Activated naive CD8-positive, alpha-beta T cell (primary cell): ENCODE measurements around the gene CRY1.
A peak's percentile ranks its signal among the peaks of the same experiment; 100 is the strongest.
"Not testable (repeated sequence)": the region's sequence is repeated elsewhere in the genome, so short reads cannot be mapped to it uniquely, and the experiment has no call there.

Source experiments
- H3K27ac Mint-ChIP-seq: one replicate; pipeline ENCODE4 v1.8.0; 2021; ENCODE audit warnings: mixed read lengths
- H3K27me3 Mint-ChIP-seq: one replicate; pipeline ENCODE4 v1.8.0; 2021; ENCODE audit warnings: mixed read lengths
- H3K36me3 Mint-ChIP-seq: one replicate; pipeline ENCODE4 v1.8.0; 2021; ENCODE audit warnings: mixed read lengths
- H3K4me1 Mint-ChIP-seq: one replicate; pipeline ENCODE4 v1.8.0; 2021; ENCODE audit warnings: low read depth, mixed read lengths
- H3K4me3 Mint-ChIP-seq: one replicate; pipeline ENCODE4 v1.8.0; 2021; ENCODE audit warnings: mild to moderate bottlenecking, mixed read lengths
- H3K9me3 Mint-ChIP-seq: one replicate; pipeline ENCODE4 v1.8.0; 2021; ENCODE audit warnings: low read depth, mixed read lengths

Gene CRY1

DNA sequence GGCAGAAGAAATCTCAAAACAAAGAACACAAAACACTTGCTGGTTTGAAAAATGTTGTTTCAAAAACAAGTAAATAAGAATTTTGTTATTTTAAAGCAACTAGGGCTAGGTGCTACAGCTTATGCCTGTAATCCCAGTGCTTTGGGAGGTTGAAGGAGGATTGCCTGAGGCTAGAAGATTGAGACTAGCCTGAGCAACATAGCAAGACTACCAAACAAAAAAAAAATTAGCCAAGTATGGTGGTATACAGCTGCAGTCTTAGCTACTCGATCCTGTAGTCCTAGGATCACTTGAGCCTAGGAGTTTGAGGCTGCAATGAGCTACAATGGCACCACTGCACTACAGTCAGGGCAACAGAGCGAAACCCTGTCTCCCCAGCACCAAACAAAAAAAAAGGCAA lies 73.8 kb downstream of the CRY1 start:
- Mint-ChIP-seq H3K4me3 (no peak overlapping the region), H3K4me1 (no peaks in the 10 kb centered on the region), H3K9me3 (no peaks in the 10 kb centered on the region), H3K27me3 (no peaks in the 10 kb centered on the region), H3K36me3 (peaks cover 27% of the 10 kb centered on the region), H3K27ac (no peak overlapping the region)

DNA sequence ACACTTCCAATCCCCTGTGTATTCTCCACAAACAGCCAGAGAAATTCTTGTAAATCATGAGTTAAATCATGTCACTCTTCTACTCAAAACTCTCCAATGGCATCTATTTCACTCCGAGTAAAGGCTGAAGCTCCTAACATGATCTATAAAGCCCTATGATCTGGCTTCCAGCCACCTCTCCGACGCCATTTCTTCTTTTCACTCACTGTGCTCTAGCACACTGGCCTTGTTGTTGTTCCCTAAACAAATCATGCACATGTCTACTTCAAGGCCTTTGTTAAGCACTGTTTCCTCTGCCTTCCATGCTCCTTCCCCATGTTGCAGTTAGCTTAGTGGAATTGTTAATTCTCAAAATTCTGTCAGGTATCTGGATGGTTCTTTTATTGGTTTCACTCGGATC lies 76.3 kb downstream of the CRY1 start:
- Mint-ChIP-seq H3K36me3 (peaks cover 30% of the 10 kb centered on the region), H3K4me3 (no peak overlapping the region), H3K27ac (no peak overlapping the region), H3K9me3 (no peaks in the 10 kb centered on the region), H3K27me3 (no peaks in the 10 kb centered on the region), H3K4me1 (no peaks in the 10 kb centered on the region)

DNA sequence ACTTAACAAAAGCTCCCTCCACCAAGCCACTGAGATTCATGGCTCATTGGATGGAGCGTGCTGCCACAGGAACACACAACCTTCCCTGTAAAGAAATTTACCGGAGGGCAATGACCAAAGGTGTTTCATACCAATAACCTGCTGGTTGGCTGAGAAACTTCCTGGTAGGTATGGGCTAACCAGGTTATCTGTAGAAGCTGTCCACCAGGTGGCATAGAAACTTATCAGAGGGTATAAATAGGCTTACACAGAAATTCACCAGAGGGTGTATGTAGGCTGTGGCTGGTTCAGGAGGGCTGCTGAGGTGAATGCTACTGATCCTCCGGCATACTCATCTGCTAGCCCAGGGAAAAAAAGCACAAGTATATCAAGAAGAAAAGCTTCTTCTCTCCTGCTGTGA lies 79.3 kb downstream of the CRY1 start:
- no peak overlapping the region for H3K4me3 Mint-ChIP-seq
- H3K27me3 Mint-ChIP-seq, result no peaks in the 10 kb centered on the region
- H3K9me3 Mint-ChIP-seq, result no peaks in the 10 kb centered on the region
- no peaks in the 10 kb centered on the region for H3K4me1 Mint-ChIP-seq
- peaks cover 23% of the 10 kb centered on the region for H3K36me3 Mint-ChIP-seq
- no peak overlapping the region for H3K27ac Mint-ChIP-seq

DNA sequence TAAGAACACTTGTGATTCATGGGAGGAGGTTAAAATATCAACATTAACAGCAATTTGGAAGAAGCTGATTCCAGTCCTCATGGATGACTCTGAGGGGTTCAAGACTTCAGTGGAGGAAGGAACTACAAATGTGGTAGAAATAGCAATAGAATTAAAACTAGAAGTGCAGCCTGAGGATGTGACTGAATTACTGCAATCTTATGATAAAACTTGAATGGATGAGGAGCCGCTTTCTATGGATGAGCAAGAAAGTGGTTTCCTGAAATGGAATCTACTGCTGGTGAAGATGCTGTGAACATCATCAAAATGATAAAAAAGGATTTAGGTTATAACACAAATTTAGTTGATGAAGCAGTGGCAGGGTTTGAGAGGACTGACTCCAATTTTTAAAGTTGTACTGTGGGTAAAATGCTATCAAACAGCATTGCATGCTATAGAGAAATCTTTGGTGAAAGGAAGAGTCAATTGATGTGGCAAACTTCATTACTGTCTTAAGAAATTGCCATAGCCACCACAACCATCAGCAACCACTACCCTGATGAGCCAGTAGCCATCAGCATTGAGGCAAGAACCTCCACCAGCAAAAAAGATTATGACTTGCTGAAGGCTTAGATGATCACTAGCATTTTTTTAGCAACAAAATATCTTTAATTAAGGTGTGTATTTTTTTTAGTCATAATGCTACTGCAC lies 80.5 kb downstream of the CRY1 start:
- Mint-ChIP-seq H3K4me1 (no peaks in the 10 kb centered on the region), H3K9me3 (no peaks in the 10 kb centered on the region), H3K4me3 (no peak overlapping the region)

DNA sequence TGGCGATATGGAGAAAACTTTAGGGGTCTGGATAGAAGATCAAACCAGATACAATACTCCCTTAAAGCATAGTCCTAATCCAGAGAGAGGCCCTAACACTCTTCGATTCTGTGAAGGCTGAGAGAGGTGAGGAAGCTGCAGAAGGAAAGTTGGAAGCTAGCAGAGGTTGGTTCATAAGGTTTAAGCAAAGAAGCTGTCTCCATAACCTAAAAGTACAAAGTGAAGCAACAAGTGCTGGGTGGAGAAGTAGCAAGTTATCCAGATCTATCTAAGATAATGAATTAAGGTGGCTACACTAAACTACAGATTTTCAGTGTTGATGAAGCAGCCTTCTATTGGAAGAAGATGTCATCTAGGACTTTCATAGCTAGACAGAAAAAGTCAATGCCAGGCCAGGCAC lies 81.8 kb downstream of the CRY1 start:
- no peaks in the 10 kb centered on the region for H3K27me3 Mint-ChIP-seq
- no peak overlapping the region for H3K4me3 Mint-ChIP-seq
- peaks cover 15% of the 10 kb centered on the region for H3K36me3 Mint-ChIP-seq
- no peaks in the 10 kb centered on the region for H3K9me3 Mint-ChIP-seq
- H3K27ac Mint-ChIP-seq, result no peak overlapping the region
- no peaks in the 10 kb centered on the region for H3K4me1 Mint-ChIP-seq

More for the DNA sequence above, 80.5 kb downstream of the CRY1 start:
- H3K27me3 Mint-ChIP-seq, result no peaks in the 10 kb centered on the region
- no peak overlapping the region for H3K27ac Mint-ChIP-seq
- peaks cover 25% of the 10 kb centered on the region for H3K36me3 Mint-ChIP-seq

DNA sequence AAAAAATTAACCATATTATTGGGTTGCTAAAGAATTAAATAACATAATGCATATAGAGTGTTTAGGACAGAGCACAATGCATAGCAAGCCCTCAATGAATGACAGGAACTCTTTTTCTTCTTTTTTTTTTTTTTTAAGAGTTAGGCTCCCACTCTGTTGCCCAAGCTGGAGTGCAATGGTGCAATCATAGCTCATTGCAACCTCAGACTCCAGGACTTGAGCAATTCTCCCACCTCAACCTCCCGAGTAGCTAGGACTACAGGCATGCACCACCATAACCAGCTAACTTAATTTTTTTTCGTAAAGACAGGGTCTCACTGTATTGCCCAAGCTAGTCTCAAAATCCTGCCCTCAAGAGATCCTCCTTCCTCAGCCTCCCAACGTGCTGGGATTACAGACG lies 85.9 kb downstream of the CRY1 start:
- Mint-ChIP-seq H3K27ac (no peak overlapping the region), H3K27me3 (no peaks in the 10 kb centered on the region), H3K9me3 (no peaks in the 10 kb centered on the region), H3K36me3 (peaks cover 15% of the 10 kb centered on the region), H3K4me3 (no peak overlapping the region), H3K4me1 (no peaks in the 10 kb centered on the region)

DNA sequence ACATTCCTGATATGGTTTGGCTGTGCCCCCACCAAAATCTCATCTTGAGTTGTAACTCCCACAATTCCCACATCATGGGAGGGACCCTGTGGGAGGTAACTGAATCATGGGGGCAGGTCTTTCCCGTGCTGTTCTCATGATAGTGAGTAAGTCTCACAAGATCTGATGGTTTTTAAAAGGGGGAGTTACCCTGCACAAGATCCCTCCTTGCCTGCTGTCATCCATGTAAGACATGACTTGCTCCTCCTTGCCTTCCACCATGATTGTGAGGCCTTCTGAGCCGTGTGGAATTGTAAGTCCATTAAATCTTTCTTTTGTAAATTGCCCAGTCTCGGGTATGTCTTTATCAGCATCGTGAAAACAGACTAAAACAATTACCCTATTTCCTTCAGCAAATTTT lies 90.7 kb downstream of the CRY1 start:
- H3K36me3 Mint-ChIP-seq, H3K27me3 Mint-ChIP-seq, H3K4me3 Mint-ChIP-seq, H3K9me3 Mint-ChIP-seq, H3K4me1 Mint-ChIP-seq, H3K27ac Mint-ChIP-seq: not testable (repeated sequence)

DNA sequence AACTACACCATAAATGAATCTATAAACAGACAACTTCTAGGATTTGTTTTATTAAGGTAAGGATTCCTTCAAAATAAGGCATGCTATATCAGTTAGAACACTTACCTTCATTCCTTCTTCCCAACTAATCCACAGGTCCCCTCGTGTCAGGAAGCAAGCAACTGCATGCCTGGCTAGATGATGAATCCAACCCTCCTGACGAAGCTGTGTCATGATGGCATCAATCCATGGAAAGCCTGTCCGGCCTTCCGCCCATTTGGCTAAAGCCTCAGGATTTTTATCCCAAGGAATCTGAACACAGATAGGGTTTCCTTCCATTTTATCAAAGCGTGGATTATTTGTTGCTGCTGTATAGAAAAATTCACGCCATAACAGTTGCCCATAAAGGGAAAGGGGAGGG lies 93.9 kb downstream of the CRY1 start:
- Mint-ChIP-seq H3K4me1 (no peaks in the 10 kb centered on the region), H3K27me3 (no peaks in the 10 kb centered on the region), H3K4me3 (no peak overlapping the region), H3K9me3 (no peaks in the 10 kb centered on the region), H3K36me3 (peaks cover 25% of the 10 kb centered on the region), H3K27ac (no peak overlapping the region)

DNA sequence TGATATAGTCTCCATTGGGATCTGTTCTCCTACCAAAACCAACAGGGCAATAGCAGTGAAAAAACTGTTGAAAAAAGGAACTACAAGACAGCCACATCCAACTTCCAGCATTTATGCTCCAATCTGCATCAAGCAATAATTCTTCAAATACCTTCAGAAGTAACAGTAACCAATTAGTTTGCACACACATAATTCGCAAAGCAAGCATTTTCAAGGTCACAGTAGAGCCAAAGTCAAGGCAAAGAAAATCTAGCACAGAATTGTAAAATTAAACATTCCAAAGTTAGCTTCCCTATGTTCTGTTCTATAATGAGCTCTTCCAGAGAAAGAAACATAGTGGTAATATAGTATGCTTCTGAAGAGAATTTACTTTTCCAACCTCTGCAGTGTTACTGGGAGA lies 95.4 kb downstream of the CRY1 start:
- H3K9me3 Mint-ChIP-seq, result no peaks in the 10 kb centered on the region
- H3K4me3 Mint-ChIP-seq, result no peak overlapping the region
- H3K4me1 Mint-ChIP-seq, result no peaks in the 10 kb centered on the region
- peaks cover 26% of the 10 kb centered on the region for H3K36me3 Mint-ChIP-seq
- H3K27me3 Mint-ChIP-seq, result no peaks in the 10 kb centered on the region
- H3K27ac Mint-ChIP-seq, result no peak overlapping the region

DNA sequence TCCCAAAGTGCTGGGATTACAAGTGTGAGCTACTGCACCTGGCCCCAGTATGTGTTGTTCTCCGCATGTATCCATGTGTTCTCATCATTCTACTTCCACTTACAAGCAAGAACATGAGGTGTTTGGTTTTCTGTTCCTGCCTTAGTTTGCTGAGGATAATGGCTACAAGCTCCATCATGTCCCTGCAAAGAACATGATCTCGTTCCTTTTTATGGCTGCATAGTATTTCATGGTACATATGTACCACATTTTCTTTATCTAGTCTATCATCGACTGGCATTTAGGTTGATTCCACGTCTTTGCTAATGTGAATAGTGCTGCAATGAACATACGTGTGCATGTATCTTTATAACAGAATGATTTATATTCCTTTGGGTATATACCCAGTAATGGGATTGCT lies 97.2 kb downstream of the CRY1 start:
- not testable (repeated sequence) for H3K4me3 Mint-ChIP-seq, H3K27me3 Mint-ChIP-seq, H3K9me3 Mint-ChIP-seq, H3K4me1 Mint-ChIP-seq, H3K27ac Mint-ChIP-seq
- peaks cover 23% of the 10 kb centered on the region for H3K36me3 Mint-ChIP-seq

DNA sequence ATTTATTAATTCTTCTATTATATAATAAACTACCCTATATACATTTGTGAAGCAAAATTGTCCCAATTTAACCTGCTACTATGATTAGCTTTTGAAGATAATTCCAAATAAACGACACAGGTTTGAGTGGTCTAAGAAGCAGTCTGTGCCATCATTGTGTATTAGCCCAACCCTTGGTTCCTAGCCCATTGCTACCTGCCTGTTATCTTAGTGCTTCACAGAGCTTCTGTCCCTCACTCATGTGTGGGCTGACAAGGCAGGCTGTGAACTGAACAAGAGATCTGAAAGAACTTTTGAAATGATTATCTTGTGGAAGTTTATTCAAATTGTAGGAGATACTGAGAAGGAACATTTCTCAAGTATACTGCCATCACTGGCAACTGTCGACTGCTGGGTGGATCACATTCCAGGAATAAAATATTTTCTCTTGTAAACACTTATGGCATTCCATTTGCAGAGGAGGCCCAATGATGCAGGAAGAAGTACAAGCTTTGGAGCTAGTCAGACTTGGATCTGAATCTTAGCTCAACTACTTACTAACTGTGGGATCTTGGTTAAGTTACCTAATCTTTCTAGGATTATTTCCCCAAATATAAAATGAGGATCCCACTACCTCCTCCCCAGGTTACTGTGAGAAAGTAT lies 98.6 kb downstream of the CRY1 start:
- peaks cover 23% of the 10 kb centered on the region for H3K36me3 Mint-ChIP-seq
- no peak overlapping the region for H3K27ac Mint-ChIP-seq
- H3K4me3 Mint-ChIP-seq, result no peak overlapping the region
- H3K9me3 Mint-ChIP-seq, result no peaks in the 10 kb centered on the region
- H3K4me1 Mint-ChIP-seq, result no peaks in the 10 kb centered on the region
- H3K27me3 Mint-ChIP-seq, result no peaks in the 10 kb centered on the region

DNA sequence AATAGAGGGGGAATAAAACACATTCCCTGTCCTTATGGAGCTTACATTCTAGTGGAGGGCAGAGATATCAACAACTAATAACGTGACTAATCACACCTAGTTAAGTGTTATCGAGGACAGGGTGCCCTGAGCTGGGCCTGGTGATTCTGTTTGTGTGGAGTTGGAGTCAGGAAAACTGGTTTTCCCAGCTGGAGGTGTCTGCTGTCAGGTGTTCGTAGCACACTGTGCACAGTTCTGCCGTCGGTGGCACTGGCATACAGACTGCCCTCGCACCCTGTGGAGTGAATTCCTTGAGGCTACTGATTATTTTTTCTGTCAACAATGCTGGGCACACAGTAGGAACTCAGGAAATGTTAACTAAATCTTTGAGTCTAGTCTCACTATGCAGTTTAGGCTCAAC lies 105.5 kb downstream of the CRY1 start:
- H3K4me3 Mint-ChIP-seq, result peak overlapping the region; percentile 94
- H3K27ac Mint-ChIP-seq, result peak overlapping the region; percentile 86
- peaks cover 8% of the 10 kb centered on the region for H3K9me3 Mint-ChIP-seq
- H3K27me3 Mint-ChIP-seq, result no peaks in the 10 kb centered on the region
- H3K36me3 Mint-ChIP-seq, result peaks cover 22% of the 10 kb centered on the region
- peaks cover 42% of the 10 kb centered on the region for H3K4me1 Mint-ChIP-seq

DNA sequence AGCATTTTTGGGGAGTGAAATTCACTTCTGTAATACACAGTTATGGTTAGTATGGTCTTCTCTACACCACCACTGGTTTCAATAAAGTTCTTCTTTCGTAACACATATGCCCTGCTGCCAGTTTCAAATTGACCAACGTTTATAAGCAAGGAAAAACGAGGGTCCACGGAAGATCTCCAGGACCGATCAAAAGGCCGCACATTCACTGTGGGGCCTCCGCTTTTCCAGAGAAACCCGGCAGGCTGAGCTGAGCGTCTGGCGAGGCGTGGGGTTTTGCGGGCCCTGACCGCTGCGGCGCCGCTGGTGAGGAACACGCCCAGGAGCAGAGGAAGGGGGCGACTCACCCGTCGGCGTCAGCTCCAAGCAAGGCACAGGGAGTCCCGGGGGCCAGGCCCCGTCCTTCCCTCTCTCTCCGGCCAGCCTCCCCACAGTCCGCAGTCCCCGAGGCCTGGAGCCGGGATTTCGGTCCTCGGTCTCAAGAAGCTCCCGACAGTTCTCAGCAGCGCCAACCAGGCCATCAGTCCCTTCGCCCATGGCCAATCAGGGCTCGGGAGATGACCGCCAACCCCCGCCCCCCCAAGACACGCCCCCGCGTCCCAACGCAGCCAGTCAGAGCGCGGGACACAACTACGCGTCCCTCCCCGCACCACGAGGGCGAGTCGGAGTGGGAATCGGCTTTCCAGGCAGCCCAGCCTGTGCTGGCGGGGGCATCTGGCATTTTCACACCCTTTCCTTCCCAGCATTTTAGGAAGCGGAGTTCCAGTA lies 106.5 kb downstream of the CRY1 start, which contains the start of gene MTERF2:
TSS of gene MTERF2 (minus strand) at position 522 of the 765 bp plus-strand sequence. CDS start 8,432 bp downstream, outside the sequence.
- H3K27ac Mint-ChIP-seq, result peak within 1 kb of the TSS; percentile 86
- H3K9me3 Mint-ChIP-seq, result peaks cover 8% of the 10 kb centered on the region
- H3K27me3 Mint-ChIP-seq, result no peaks in the 10 kb centered on the region
- H3K4me1 Mint-ChIP-seq, result peaks cover 44% of the 10 kb centered on the region
- peaks cover 20% of the 10 kb centered on the region for H3K36me3 Mint-ChIP-seq
- peak within 1 kb of the TSS; percentile 94 for H3K4me3 Mint-ChIP-seq

DNA sequence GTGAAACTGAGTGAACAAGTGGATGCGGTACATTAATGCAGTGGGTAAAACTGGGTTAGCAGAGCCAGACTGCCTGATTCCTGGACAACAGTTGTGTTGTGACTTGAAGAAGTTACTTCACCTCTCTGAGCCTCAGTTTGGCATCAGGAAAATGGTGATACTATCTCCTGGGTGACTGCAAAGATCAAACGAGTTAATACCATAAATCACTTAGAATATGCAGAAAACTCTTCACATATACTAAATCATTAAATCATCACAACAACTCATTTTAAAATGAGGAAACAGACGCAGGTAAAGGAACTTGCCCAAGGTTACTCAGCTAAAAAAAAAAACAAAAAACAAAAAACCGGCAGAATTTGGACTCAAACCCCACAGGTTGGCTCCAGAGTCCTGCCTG lies 107.2 kb downstream of the CRY1 start:
- Mint-ChIP-seq H3K4me1 (peaks cover 44% of the 10 kb centered on the region), H3K27me3 (no peaks in the 10 kb centered on the region)

DNA sequence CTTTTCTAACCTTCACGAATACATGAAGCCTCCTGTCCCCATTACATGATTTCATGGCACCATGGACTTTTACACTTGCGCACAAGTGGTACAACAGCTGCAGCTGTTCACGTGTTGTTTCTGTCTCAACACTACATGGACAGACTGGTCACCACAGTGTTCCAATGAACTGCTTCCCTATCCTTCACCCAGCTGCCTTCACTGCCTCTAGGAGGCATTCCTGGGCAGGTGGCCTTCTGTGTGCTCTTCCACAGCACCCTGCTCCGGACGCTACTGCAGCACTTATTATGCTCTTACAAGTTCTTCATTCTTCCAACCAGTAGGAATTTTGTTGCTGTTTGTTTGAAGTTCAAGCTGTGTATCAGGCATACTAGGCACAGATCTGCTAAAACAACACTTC lies 107.9 kb downstream of the CRY1 start:
- H3K27ac Mint-ChIP-seq, result no peak overlapping the region
- H3K36me3 Mint-ChIP-seq, result peaks cover 20% of the 10 kb centered on the region
- H3K9me3 Mint-ChIP-seq, result peaks cover 8% of the 10 kb centered on the region
- H3K4me1 Mint-ChIP-seq, result peaks cover 48% of the 10 kb centered on the region
- peak overlapping the region; percentile 94 for H3K4me3 Mint-ChIP-seq
- H3K27me3 Mint-ChIP-seq, result no peaks in the 10 kb centered on the region

More for the DNA sequence above, 107.2 kb downstream of the CRY1 start:
- peaks cover 20% of the 10 kb centered on the region for H3K36me3 Mint-ChIP-seq
- peak overlapping the region; percentile 22 for H3K27ac Mint-ChIP-seq
- H3K9me3 Mint-ChIP-seq, result peaks cover 8% of the 10 kb centered on the region
- H3K4me3 Mint-ChIP-seq, result peak overlapping the region; percentile 94
